Keratinocyte (primary cell): Measurements from ENCODE around the gene SH3GL3.

ENCODE experiments used
- CTCF ChIP-seq, 3 experiments: IDR thresholded peaks in 1 of 3; conservative IDR thresholded peaks in 1 of 3; optimal IDR thresholded peaks in 1 of 3; 2 replicates in 2 of 3; 3 replicates in 1 of 3; pipeline versions ENCODE3 to v1.5.1; 2011; ENCODE audit warnings: low read length in 3 of 3, mild to moderate bottlenecking in 3 of 3, moderate library complexity in 2 of 3, control low read depth in 1 of 3, inconsistent platforms in 1 of 3; ENCODE audit not compliant: insufficient read depth in 2 of 3; ENCODE audit errors: extremely low read depth in 1 of 3
- EZH2 ChIP-seq: IDR thresholded peaks from one replicate; pipeline ENCODE4 v1.6.1; 2012; ENCODE audit warnings: inconsistent platforms, mild to moderate bottlenecking, low read length, moderate library complexity

DNA sequence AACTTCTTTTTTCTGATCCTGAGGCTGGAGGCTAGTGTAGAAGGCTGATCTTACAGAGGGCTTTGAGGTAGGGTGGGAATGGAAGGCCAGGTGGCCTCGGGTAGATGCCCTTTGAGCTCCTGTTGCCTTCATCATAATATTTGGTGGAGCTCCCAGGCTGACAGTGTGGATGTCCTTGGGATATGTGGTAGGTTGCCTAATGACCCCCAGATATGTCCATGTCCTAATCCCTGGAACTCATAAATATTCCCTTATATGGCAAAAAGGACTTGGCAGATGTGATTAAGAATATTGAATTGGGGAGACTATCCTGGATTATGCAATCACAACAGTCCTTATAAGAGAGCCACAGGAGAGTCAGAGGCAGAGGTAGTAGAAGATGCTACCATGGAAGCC lies 212.3 kb downstream of the SH3GL3 start:
- TF ChIP-seq CTCF (optimal IDR thresholded peaks at IDR 0.05 in 1 of 3, IDR thresholded peaks at IDR 0.05 in 1 of 3, conservative IDR thresholded peaks at IDR 0.05 in 1 of 3; ENCODE audit: extremely low read depth in 1 of 3, insufficient read depth in 2 of 3, low read length in 3 of 3) = no peak
- no peak for TF ChIP-seq EZH2
